Caco-2 (cell line): ENCODE measurements around the gene AGAP1. TPM values are rescaled to one million over a fixed set of nuclear protein-coding genes. Genes with fewer than 3 reads are reported as not detected.

Experiments
- BruUV-seq: library from RNA; stranded (reverse); fragments of 400-500 nt; replicated peaks from 2 replicates; lab custom pipeline; 2021; lab: Mats Ljungman, UMichigan
- CTCF ChIA-PET: fragments of 300-600 bp; sonication (Branson Sonifier 250); formaldehyde crosslinking; loops from one replicate; lab custom pipeline; 2022; ENCODE audit warnings: antibody characterized with exemption; lab: Charles Lee
- POLR2A ChIA-PET: fragments of 300-600 bp; sonication (Branson Sonifier 250); formaldehyde crosslinking; loops from one replicate; lab custom pipeline; 2022; ENCODE audit warnings: antibody characterized with exemption; lab: Charles Lee
- DNase-seq, 2 experiments: peaks; one replicate each; pipeline versions ENCODE4 v3.0.0 to v3.0.0-alpha.2; 2020 to 2022
- H3K27me3 ChIP-seq: replicated peaks from 2 replicates; pipeline ENCODE4 v1.6.0; 2011; ENCODE audit warnings: low read length; ENCODE audit not compliant: control insufficient read depth, insufficient read depth
- H3K36me3 ChIP-seq: 2 replicates; pipeline ENCODE4 v1.5.1; 2011; ENCODE audit warnings: low read length; ENCODE audit not compliant: control insufficient read depth, insufficient read depth
- H3K4me1 ChIP-seq: fragments of 250-450 bp; sonication (Bioruptor Pico); 2 replicates; pipeline ENCODE4 v1.5.1; 2020; ENCODE audit warnings: mild to moderate bottlenecking
- H3K4me3 ChIP-seq: 2 replicates; pipeline ENCODE4 v1.5.1; 2011; ENCODE audit warnings: low read depth, mild to moderate bottlenecking, control low read depth, low read length
- H3K9me3 ChIP-seq: fragments of 250-450 bp; sonication (Bioruptor Pico); 2 replicates; pipeline ENCODE4 v1.5.1; 2020; ENCODE audit warnings: mild to moderate bottlenecking, moderate library complexity
- H3K27ac Mint-ChIP-seq: one replicate; pipeline ENCODE4 v1.8.0; 2022; ENCODE audit warnings: mixed read lengths; ENCODE audit not compliant: unreplicated experiment
- H3K27me3 Mint-ChIP-seq: one replicate; pipeline ENCODE4 v1.8.0; 2022; ENCODE audit warnings: mixed read lengths; ENCODE audit not compliant: insufficient read depth, unreplicated experiment
- H3K36me3 Mint-ChIP-seq: one replicate; pipeline ENCODE4 v1.8.0; 2022; ENCODE audit warnings: mild to moderate bottlenecking, mixed read lengths; ENCODE audit not compliant: insufficient read depth, unreplicated experiment
- H3K4me1 Mint-ChIP-seq: one replicate; pipeline ENCODE4 v1.8.0; 2022; ENCODE audit warnings: low read depth, mixed read lengths; ENCODE audit not compliant: unreplicated experiment
- H3K4me3 Mint-ChIP-seq: one replicate; pipeline ENCODE4 v1.8.0; 2022; ENCODE audit warnings: mild to moderate bottlenecking, moderate library complexity, mixed read lengths; ENCODE audit not compliant: unreplicated experiment
- H3K9me3 Mint-ChIP-seq: one replicate; pipeline ENCODE4 v1.8.0; 2022; ENCODE audit warnings: mixed read lengths; ENCODE audit not compliant: unreplicated experiment
- CTCF ChIP-seq, 2 experiments: fragments of 200-600 bp in 1 of 2; IDR thresholded peaks; 1 replicate in 1 of 2; 2 replicates in 1 of 2; pipeline versions ENCODE4 v1.5.1 to v1.8.0; 2011 to 2022; ENCODE audit warnings: antibody characterized with exemption in 1 of 2, control low read depth in 1 of 2, inconsistent platforms in 1 of 2, low read depth in 1 of 2, low read length in 1 of 2, mild to moderate bottlenecking in 1 of 2, moderate library complexity in 1 of 2; ENCODE audit not compliant: insufficient read depth in 1 of 2, severe bottlenecking in 1 of 2, unreplicated experiment in 1 of 2
- intact Hi-C: fragments of 100-400 bp; cut with micrococcal nuclease; formaldehyde crosslinking; loops from one replicate; pipeline ENCODE4 v1.10.0; 2022; ENCODE audit not compliant: unreplicated experiment
- total RNA-seq: library from RNA; stranded (reverse); gene quantifications from 2 replicates; pipeline ENCODE4 v1.2.3, GENCODE V29; 2022

Gene AGAP1
- total RNA-seq, 1 experiment from 2014 or later = 41.7 TPM

GRCh38 chr2:235752846-235753245 lies 259.0 kb downstream of the AGAP1 start:
- peaks cover 2% of the 10 kb centered on the region for H3K4me1 Mint-ChIP-seq
- H3K27me3 Mint-ChIP-seq = no peaks in the 10 kb centered on the region
- H3K9me3 Mint-ChIP-seq = no peaks in the 10 kb centered on the region
- Histone ChIP-seq H3K4me1 (no peaks in the 10 kb centered on the region), H3K9me3 (no peaks in the 10 kb centered on the region), H3K36me3 (no peaks in the 10 kb centered on the region), H3K4me3 (no peak overlapping the region), H3K27me3 (no peaks in the 10 kb centered on the region)
- no peak for DNase-seq
- ChIA-PET POLR2A (no interaction called here), CTCF (no interaction called here)
- no TSS peak for BruUV-seq
- H3K36me3 Mint-ChIP-seq = peaks cover 26% of the 10 kb centered on the region
- no peak overlapping the region for H3K27ac Mint-ChIP-seq
- H3K4me3 Mint-ChIP-seq = no peak overlapping the region
- intact Hi-C loops = no loop called here
- no peak for TF ChIP-seq CTCF (IDR thresholded peaks at IDR 0.05; ENCODE audit: insufficient read depth in 1 of 2, low read depth in 1 of 2, low read length in 1 of 2, severe bottlenecking in 1 of 2, unreplicated experiment in 1 of 2)

- Histone ChIP-seq H3K4me3 (no peak overlapping the region), H3K27me3 (no peaks in the 10 kb centered on the region), H3K4me1 (no peaks in the 10 kb centered on the region), H3K36me3 (no peaks in the 10 kb centered on the region), H3K9me3 (no peaks in the 10 kb centered on the region)
- intact Hi-C loops = no loop called here
- Mint-ChIP-seq H3K4me1 (no peaks in the 10 kb centered on the region), H3K4me3 (no peak overlapping the region), H3K27me3 (no peaks in the 10 kb centered on the region), H3K9me3 (no peaks in the 10 kb centered on the region), H3K36me3 (peaks cover 23% of the 10 kb centered on the region), H3K27ac (no peak overlapping the region)
- CTCF ChIA-PET = interaction anchor here (0.5 kb wide), 1 partner anchor 296 kb away, joined by 4 read pairs; no protein-coding TSS in a partner anchor
- DNase-seq = no peak
- no TSS peak for BruUV-seq
- TF ChIP-seq CTCF (IDR thresholded peaks at IDR 0.05; ENCODE audit: insufficient read depth in 1 of 2, low read depth in 1 of 2, low read length in 1 of 2, severe bottlenecking in 1 of 2, unreplicated experiment in 1 of 2) = no peak
- POLR2A ChIA-PET = no interaction called here
These were observed 260.7 kb downstream of the AGAP1 start for GRCh38 chr2:235754357-235755207.

DNA sequence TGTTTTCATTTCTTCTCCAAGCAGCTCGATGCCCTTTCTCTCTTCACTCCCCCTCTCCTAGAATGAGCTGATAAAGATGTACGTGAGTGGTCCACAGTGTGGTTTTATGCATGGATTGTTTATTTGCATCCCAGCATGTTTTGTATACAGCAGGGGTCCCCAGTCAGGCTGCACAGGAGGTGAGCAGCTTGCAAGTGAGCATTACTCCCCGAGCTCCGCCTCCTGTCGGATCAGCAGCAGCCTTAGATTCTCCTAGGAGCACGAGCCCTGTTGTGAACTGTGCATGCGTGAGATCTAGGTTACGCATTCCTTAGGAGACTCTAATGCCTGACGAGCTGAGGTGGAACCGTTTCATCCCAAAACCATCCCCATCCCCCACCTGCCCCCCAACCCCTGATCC lies 262.6 kb downstream of the AGAP1 start:
- H3K9me3 Mint-ChIP-seq = no peaks in the 10 kb centered on the region
- no peaks in the 10 kb centered on the region for H3K36me3 ChIP-seq
- peaks cover 12% of the 10 kb centered on the region for H3K36me3 Mint-ChIP-seq
- H3K4me3 ChIP-seq = no peak overlapping the region
- H3K27me3 Mint-ChIP-seq = no peaks in the 10 kb centered on the region
- H3K27ac Mint-ChIP-seq = no peak overlapping the region
- ChIA-PET CTCF (no interaction called here), POLR2A (no interaction called here)
- H3K4me1 Mint-ChIP-seq = no peaks in the 10 kb centered on the region
- BruUV-seq = no TSS peak
- no peaks in the 10 kb centered on the region for H3K4me1 ChIP-seq
- intact Hi-C loops = no loop called here
- no peaks in the 10 kb centered on the region for H3K9me3 ChIP-seq
- H3K4me3 Mint-ChIP-seq = no peak overlapping the region
- TF ChIP-seq CTCF (IDR thresholded peaks at IDR 0.05; ENCODE audit: insufficient read depth in 1 of 2, low read depth in 1 of 2, low read length in 1 of 2, severe bottlenecking in 1 of 2, unreplicated experiment in 1 of 2) = no peak
- no peak for DNase-seq
- no peaks in the 10 kb centered on the region for H3K27me3 ChIP-seq
